ENCODE data around the gene GRK2.

GRCh38 chr11:67261946-67262681, 4.2 kb upstream of the GRK2 start:
- no peak for TF ChIP-seq YY1 (IDR thresholded peaks at IDR 0.05; ENCODE audit: low read depth, low read length)
- no peak for TF ChIP-seq CTCF (IDR thresholded peaks at IDR 0.05; ENCODE audit: control extremely low read depth in 1 of 3, insufficient read depth in 1 of 3, low read depth in 1 of 3, low read length in 3 of 3)

All from H1 (cell line).